ENCODE data around the gene ZDHHC11B.
"Not testable (repeated sequence)": the region's sequence is repeated elsewhere in the genome, so short reads cannot be mapped to it uniquely, and the experiment has no call there.

ZDHHC11B gene

GRCh38 chr5:763998-764781, 20.3 kb downstream of the ZDHHC11B start:
- TF ChIP-seq, protein P1, sequence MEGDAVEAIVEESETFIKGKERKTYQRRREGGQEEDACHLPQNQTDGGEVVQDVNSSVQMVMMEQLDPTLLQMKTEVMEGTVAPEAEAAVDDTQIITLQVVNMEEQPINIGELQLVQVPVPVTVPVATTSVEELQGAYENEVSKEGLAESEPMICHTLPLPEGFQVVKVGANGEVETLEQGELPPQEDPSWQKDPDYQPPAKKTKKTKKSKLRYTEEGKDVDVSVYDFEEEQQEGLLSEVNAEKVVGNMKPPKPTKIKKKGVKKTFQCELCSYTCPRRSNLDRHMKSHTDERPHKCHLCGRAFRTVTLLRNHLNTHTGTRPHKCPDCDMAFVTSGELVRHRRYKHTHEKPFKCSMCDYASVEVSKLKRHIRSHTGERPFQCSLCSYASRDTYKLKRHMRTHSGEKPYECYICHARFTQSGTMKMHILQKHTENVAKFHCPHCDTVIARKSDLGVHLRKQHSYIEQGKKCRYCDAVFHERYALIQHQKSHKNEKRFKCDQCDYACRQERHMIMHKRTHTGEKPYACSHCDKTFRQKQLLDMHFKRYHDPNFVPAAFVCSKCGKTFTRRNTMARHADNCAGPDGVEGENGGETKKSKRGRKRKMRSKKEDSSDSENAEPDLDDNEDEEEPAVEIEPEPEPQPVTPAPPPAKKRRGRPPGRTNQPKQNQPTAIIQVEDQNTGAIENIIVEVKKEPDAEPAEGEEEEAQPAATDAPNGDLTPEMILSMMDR (IDR thresholded peaks at IDR 0.05; ENCODE audit: low read depth, low read length) = no peak
- in situ Hi-C loops (cut with HindIII; ENCODE audit: low sequenced_read_pairs) = no loop called here
- no peak overlapping the region for H3K4me3 ChIP-seq (ENCODE audit: low read depth, low read length)
- DNase-seq (ENCODE audit: low read depth, low spot score) = no peak

DNA sequence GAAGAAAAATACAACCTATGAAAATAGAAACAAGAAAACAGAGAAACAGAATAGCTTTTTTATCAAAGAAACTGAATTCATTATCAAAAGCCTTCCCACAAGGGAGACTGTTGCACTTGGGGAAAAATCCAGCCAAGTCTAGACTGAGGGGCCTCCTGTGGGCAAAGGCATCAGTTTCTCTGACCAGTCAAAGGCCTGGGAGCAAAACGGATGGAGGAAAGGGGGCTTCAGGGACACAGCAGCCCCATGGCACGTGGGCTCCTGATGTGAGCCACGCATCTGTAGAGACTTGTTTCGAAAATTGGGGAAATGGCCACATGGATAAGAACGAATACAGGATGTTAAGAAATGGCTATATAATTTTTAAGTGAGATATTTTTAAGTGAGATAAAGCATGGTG, 21.1 kb downstream of the ZDHHC11B start:
- no peak overlapping the region for H3K4me3 ChIP-seq (ENCODE audit: low read depth, low read length)
- TF ChIP-seq, protein P1 (IDR thresholded peaks at IDR 0.05; ENCODE audit: low read depth, low read length) = no peak
- in situ Hi-C loops (cut with HindIII; ENCODE audit: low sequenced_read_pairs) = no loop called here
- DNase-seq (ENCODE audit: low read depth, low spot score) = no peak

DNA sequence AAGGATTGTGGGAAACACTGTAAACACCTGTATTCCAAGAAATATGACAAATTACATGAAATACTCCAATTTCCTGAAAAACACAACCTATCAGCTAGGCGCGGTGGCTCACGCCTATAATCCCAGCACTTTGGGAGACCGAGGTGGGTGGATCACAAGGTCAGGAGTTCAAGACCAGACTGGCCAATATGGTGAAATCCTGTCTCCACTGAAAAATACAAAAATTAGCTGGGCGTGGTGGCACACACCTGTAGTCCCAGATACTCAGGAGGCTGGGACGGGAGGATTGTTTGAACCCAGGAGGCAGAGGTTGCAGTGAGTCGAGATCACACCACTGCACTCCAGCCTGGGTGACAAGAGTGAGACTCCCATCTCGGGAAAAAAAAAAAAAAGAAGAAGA, 21.5 kb downstream of the ZDHHC11B start:
- DNase-seq (ENCODE audit: low read depth, low spot score); H3K4me3 ChIP-seq (ENCODE audit: low read depth, low read length); in situ Hi-C loops (cut with HindIII; ENCODE audit: low sequenced_read_pairs): not testable (repeated sequence)

DNA sequence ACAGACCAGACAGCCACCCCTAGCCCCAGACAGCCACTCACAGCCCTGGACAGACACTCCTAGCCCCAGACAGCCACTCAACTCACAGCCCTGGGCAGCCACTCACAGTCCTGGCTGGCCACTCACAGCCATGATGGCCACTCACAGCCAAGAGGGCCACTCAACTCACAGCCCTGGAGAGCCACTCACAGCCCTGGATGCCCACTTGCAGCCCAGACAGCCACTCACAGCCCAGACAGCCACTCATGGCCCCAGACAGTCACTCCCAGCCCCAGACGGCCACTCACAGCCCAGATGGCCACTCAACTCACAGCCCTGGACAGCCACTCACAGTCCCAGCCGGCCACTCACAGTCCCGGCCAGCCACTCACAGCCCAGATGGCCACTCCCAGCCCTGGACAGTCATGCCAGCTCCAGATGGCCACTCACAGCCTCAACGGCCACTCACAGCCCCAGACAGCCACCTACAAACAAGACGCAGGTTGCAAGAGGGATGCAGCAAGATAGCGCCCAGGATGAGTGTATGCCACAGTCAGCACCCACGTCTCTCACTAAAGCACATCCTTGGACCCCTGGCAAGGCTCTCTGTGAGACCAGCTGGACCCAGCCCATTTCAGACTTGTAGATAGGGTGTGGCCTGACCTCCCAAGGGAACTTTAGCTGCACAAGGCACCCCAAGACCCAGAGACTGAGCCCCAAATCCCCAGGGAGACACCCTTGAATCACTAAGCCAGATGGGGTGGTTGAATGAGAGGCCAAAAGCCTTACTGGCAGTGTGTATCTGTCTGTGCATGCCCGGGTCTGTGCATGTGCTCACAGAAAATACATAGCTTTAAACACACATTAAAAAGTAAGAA, 22.4 kb downstream of the ZDHHC11B start:
- in situ Hi-C loops (cut with HindIII; ENCODE audit: low sequenced_read_pairs) = no loop called here
- H3K4me3 ChIP-seq (ENCODE audit: low read depth, low read length) = no peak overlapping the region
- TF ChIP-seq, protein P1 (IDR thresholded peaks at IDR 0.05; ENCODE audit: low read depth, low read length) = no peak
- DNase-seq (ENCODE audit: low read depth, low spot score) = no peak

- in situ Hi-C loops (cut with HindIII; ENCODE audit: low sequenced_read_pairs) = no loop called here
- TF ChIP-seq, protein P1 (IDR thresholded peaks at IDR 0.05; ENCODE audit: low read depth, low read length) = no peak
- no peak for DNase-seq (ENCODE audit: low read depth, low spot score)
- H3K4me3 ChIP-seq (ENCODE audit: low read depth, low read length) = no peak overlapping the region
These were observed 23.3 kb downstream of the ZDHHC11B start for GRCh38 chr5:761059-761771.

GRCh38 chr5:760363-761058, 24.0 kb downstream of the ZDHHC11B start:
- DNase-seq (ENCODE audit: low read depth, low spot score) = no peak
- TF ChIP-seq, protein P1 (IDR thresholded peaks at IDR 0.05; ENCODE audit: low read depth, low read length) = no peak
- no peak overlapping the region for H3K4me3 ChIP-seq (ENCODE audit: low read depth, low read length)
- in situ Hi-C loops (cut with HindIII; ENCODE audit: low sequenced_read_pairs) = no loop called here

All from astrocyte of the spinal cord (primary cell).